ENCODE data around the gene STX3.

- no peak for TF ChIP-seq ZNF274 (IDR thresholded peaks at IDR 0.05; ENCODE audit: borderline replicate concordance, extremely low read depth, low read length)
- no peak for TF ChIP-seq CTCF (IDR thresholded peaks at IDR 0.05; ENCODE audit: control extremely low read depth in 1 of 3, insufficient read depth in 1 of 3, low read depth in 1 of 3, low read length in 3 of 3)
- TF ChIP-seq TEAD4 (IDR thresholded peaks at IDR 0.05; ENCODE audit: low read depth, low read length) = no peak
- no peak for TF ChIP-seq BCL11A (IDR thresholded peaks at IDR 0.05; ENCODE audit: low read depth in 2 of 2, low read length in 2 of 2)
Observed at GRCh38 chr11:59716051-59716450, 39.1 kb upstream of the STX3 start.

All from H1 (cell line).